Thoracic aorta (tissue), 2 donors: ENCODE data around the gene FOXP1. TPM values are rescaled to one million over a fixed set of nuclear protein-coding genes. Genes with fewer than 3 reads are reported as not detected.
A peak's percentile ranks its signal among the peaks of the same experiment; 100 is the strongest.

Experiments used
- ATAC-seq: fragments of 150-250 bp; one replicate; pipeline ENCODE4 v1.8.0; 2017; ENCODE audit warnings: low read depth; ENCODE audit not compliant: insufficient number of reproducible peaks, low FRiP score
- DNase-seq: peaks from one replicate; pipeline ENCODE4 v3.0.0-alpha.2; 2020; ENCODE audit warnings: low spot score
- H3K27ac ChIP-seq, 2 donors: fragments of 200-600 bp; sonication (generic); 1 replicate in 1 of 2; 2 replicates in 1 of 2; pipeline ENCODE4 v1.5.1; 2016; ENCODE audit warnings: mild to moderate bottlenecking in 2 of 2, moderate library complexity in 2 of 2
- H3K27me3 ChIP-seq: fragments of 200-600 bp; sonication (generic); replicated peaks from 2 replicates; pipeline ENCODE4 v1.6.0; 2016; ENCODE audit warnings: mild to moderate bottlenecking; ENCODE audit not compliant: insufficient read depth
- H3K36me3 ChIP-seq: fragments of 200-600 bp; sonication (generic); one replicate; pipeline ENCODE4 v1.5.1; 2016
- H3K4me1 ChIP-seq, 2 donors: fragments of 200-600 bp; sonication (generic); 1 replicate in 1 of 2; 2 replicates in 1 of 2; pipeline versions ENCODE4 v1.5.1 to v1.6.0; 2016; ENCODE audit warnings: low read depth in 2 of 2, mild to moderate bottlenecking in 1 of 2; ENCODE audit not compliant: control insufficient read depth in 1 of 2
- H3K4me3 ChIP-seq: fragments of 200-600 bp; sonication (generic); 2 replicates; pipeline ENCODE4 v1.5.1; 2016; ENCODE audit warnings: mild to moderate bottlenecking
- H3K9me3 ChIP-seq: fragments of 200-600 bp; sonication (generic); 2 replicates; pipeline ENCODE4 v1.5.1; 2016
- CTCF ChIP-seq: fragments of 200-600 bp; sonication (generic); IDR thresholded peaks from one replicate; pipeline ENCODE4 v1.5.1; 2019; ENCODE audit warnings: antibody characterized with exemption
- total RNA-seq, 2 donors: library from RNA; depleted of rRNA; stranded (reverse); fragments of >200 nt; gene quantifications; one replicate each; pipeline versions ENCODE4 v1.1.0 to v1.2.3, GENCODE V29; 2016

The FOXP1 gene
- total RNA-seq, 2 donors from 2014 or later = 176 to 255 TPM

GRCh38 chr3:71225951-71226564 is 357.5 kb downstream of the FOXP1 start:
- H3K4me3 ChIP-seq = peak overlapping the region; percentile 70
- no peak for DNase-seq
- H3K4me1 ChIP-seq = peaks cover 18 to 65% of the 10 kb centered on the region in 2 donors
- no peak for ATAC-seq
- H3K36me3 ChIP-seq = no peaks in the 10 kb centered on the region
- no peak for TF ChIP-seq CTCF
- H3K27ac ChIP-seq = peak overlapping the region; percentile 89 to 90
- H3K27me3 ChIP-seq = no peaks in the 10 kb centered on the region
- H3K9me3 ChIP-seq = no peaks in the 10 kb centered on the region

- ATAC-seq (no peak), DNase-seq (no peak)
- Histone ChIP-seq H3K4me3 (peak overlapping the region; percentile 70), H3K27ac (peak overlapping the region; percentile 89 to 90), H3K36me3 (no peaks in the 10 kb centered on the region), H3K9me3 (no peaks in the 10 kb centered on the region), H3K4me1 (peaks cover 18 to 57% of the 10 kb centered on the region in 2 donors), H3K27me3 (no peaks in the 10 kb centered on the region)
- no peak for TF ChIP-seq CTCF
Observed at GRCh38 chr3:71225002-71225684, 358.4 kb downstream of the FOXP1 start.

- H3K4me1 ChIP-seq = peaks cover 0 to 10% of the 10 kb centered on the region in 2 donors
- no peaks in the 10 kb centered on the region for H3K9me3 ChIP-seq
- ATAC-seq (no peak), DNase-seq (no peak)
- no peaks in the 10 kb centered on the region for H3K27me3 ChIP-seq
- no peak overlapping the region for H3K4me3 ChIP-seq
- no peaks in the 10 kb centered on the region for H3K36me3 ChIP-seq
- TF ChIP-seq CTCF = no peak
- no peak overlapping the region for H3K27ac ChIP-seq
Observed at GRCh38 chr3:71219744-71220638, 363.5 kb downstream of the FOXP1 start.

GRCh38 chr3:71218508-71218907 is 365.0 kb downstream of the FOXP1 start:
- TF ChIP-seq CTCF = no peak
- H3K4me3 ChIP-seq = no peak overlapping the region
- no peak overlapping the region for H3K27ac ChIP-seq
- H3K36me3 ChIP-seq = no peaks in the 10 kb centered on the region
- no peaks in the 10 kb centered on the region for H3K9me3 ChIP-seq
- DNase-seq (no peak), ATAC-seq (no peak)
- H3K4me1 ChIP-seq = no peaks in the 10 kb centered on the region
- H3K27me3 ChIP-seq = no peaks in the 10 kb centered on the region
